NB4 (cell line): ENCODE measurements around the gene DNAJC3.
"Not testable (repeated sequence)": the region's sequence is repeated elsewhere in the genome, so short reads cannot be mapped to it uniquely, and the experiment has no call there.

Experiments used
- DNase-seq: peaks from one replicate; pipeline ENCODE4 v3.0.0; 2010; ENCODE audit warnings: low read depth
- H3K4me3 ChIP-seq: one replicate; pipeline ENCODE4 v1.5.1; 2011; ENCODE audit warnings: mild to moderate bottlenecking, low read depth, low read length, moderate library complexity
- MYC ChIP-seq: IDR thresholded peaks from 2 replicates; pipeline ENCODE4 v1.6.1; 2011; ENCODE audit warnings: low read depth, low read length
- POLR2A ChIP-seq: IDR thresholded peaks from 2 replicates; pipeline ENCODE4 v1.6.1; 2011; ENCODE audit warnings: mild to moderate bottlenecking; ENCODE audit not compliant: insufficient read length; ENCODE audit errors: extremely low read depth
- TF ChIP-seq, protein P1 (sequence below): IDR thresholded peaks from 2 replicates; pipeline ENCODE4 v1.6.1; 2011; ENCODE audit warnings: low read depth, low read length
- TF ChIP-seq, protein P2 (sequence below): IDR thresholded peaks from one replicate; pipeline ENCODE4 v1.5.1; 2012; ENCODE audit warnings: low read depth, low read length

Gene DNAJC3

DNA sequence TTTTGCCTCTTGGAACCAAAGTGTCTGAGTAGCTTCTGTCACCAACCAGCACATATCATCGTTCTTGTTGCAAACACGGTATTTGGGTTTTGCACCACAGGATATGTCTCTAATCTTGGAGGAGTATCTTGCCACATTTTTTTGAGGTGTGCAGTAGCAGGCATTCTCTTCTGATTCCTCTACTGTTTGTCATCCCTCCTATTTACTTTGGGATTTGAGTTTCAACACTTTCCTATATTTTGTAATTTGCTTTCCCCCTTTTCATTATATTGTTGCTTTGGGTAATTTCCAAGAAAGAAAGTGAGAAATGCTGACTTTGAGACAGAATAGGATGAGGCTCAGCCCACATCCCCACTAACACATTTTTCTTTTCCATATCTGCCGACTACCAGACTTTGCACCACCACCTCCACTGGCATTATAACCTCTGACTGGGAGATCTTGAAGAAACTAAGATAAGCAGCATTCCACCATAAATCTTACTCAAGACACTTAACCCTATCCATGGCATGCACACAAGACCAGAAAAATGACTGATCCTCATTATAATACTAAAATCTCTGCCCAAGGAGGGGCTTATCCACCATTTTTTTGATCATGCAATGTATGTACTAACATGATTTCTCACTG is 20.4 kb upstream of the DNAJC3 start:
- H3K4me3 ChIP-seq: no peak overlapping the region
- no peak for DNase-seq
- TF ChIP-seq MYC: no peak
- TF ChIP-seq, protein P1, sequence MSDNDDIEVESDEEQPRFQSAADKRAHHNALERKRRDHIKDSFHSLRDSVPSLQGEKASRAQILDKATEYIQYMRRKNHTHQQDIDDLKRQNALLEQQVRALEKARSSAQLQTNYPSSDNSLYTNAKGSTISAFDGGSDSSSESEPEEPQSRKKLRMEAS: no peak
- TF ChIP-seq POLR2A: no peak
- TF ChIP-seq, protein P2, sequence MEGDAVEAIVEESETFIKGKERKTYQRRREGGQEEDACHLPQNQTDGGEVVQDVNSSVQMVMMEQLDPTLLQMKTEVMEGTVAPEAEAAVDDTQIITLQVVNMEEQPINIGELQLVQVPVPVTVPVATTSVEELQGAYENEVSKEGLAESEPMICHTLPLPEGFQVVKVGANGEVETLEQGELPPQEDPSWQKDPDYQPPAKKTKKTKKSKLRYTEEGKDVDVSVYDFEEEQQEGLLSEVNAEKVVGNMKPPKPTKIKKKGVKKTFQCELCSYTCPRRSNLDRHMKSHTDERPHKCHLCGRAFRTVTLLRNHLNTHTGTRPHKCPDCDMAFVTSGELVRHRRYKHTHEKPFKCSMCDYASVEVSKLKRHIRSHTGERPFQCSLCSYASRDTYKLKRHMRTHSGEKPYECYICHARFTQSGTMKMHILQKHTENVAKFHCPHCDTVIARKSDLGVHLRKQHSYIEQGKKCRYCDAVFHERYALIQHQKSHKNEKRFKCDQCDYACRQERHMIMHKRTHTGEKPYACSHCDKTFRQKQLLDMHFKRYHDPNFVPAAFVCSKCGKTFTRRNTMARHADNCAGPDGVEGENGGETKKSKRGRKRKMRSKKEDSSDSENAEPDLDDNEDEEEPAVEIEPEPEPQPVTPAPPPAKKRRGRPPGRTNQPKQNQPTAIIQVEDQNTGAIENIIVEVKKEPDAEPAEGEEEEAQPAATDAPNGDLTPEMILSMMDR: no peak

DNA sequence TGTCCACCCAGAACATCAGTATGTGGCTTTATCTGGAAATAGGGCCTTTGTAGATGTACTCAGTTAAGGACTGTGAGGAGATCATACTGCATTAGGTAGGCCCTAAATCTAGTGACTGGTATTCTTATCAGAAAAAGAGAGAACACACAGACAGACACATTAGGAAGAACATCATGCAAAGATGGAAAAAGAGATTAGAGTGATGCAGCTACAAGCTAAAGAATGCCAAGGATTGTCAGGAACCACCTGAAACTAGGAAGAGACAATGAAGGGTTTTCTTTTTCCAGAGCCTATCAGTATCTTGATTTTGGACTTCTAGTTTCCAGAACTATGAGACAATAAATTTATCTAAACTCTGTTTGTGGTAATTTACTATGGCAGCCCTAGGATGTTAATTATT is 17.4 kb upstream of the DNAJC3 start:
- TF ChIP-seq, protein P1: no peak
- TF ChIP-seq, protein P2: no peak
- no peak for TF ChIP-seq POLR2A
- TF ChIP-seq MYC: no peak
- DNase-seq: no peak
- no peak overlapping the region for H3K4me3 ChIP-seq

DNA sequence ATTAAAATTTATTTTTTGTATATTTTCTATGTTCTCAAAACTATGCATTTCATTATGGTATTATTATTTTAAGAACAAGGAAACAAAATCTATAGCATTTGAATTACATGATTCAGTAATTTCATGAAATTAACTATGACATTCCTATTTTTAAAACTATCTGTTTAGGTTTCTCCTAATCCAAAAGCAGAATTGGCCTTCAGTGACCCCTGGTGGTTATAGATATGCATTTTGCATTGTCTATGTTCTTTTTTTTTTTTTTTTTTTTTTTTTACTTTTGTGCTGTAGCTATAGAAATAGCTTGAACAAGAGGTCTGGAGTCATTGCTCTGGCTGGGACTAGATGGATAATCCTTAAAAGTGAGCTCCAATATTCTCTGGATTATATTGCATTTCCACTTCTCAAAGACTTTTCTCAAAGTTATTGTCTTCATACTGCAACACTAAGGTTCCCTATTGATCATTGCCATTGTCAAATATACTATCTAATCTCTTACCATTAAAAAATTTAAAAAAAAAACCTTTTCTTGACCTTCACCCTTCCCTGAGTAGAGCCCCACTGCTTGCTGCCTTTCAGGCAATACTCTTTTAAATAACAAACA is 15.9 kb upstream of the DNAJC3 start:
- DNase-seq: peak; percentile 54
- TF ChIP-seq, protein P2: peak; percentile 59
- no peak for TF ChIP-seq POLR2A

GRCh38 chr13:95667235-95667634 is 9.7 kb upstream of the DNAJC3 start:
- DNase-seq, H3K4me3 ChIP-seq: not testable (repeated sequence)

More for the DNA sequence above, 15.9 kb upstream of the DNAJC3 start:
- H3K4me3 ChIP-seq: no peak overlapping the region

- TF ChIP-seq, protein P2: no peak
- TF ChIP-seq, protein P1: no peak
- TF ChIP-seq POLR2A: no peak
- TF ChIP-seq MYC: no peak
- DNase-seq: no peak
- H3K4me3 ChIP-seq: no peak overlapping the region
Measured at GRCh38 chr13:95671597-95671996, 5.3 kb upstream of the DNAJC3 start.

DNA sequence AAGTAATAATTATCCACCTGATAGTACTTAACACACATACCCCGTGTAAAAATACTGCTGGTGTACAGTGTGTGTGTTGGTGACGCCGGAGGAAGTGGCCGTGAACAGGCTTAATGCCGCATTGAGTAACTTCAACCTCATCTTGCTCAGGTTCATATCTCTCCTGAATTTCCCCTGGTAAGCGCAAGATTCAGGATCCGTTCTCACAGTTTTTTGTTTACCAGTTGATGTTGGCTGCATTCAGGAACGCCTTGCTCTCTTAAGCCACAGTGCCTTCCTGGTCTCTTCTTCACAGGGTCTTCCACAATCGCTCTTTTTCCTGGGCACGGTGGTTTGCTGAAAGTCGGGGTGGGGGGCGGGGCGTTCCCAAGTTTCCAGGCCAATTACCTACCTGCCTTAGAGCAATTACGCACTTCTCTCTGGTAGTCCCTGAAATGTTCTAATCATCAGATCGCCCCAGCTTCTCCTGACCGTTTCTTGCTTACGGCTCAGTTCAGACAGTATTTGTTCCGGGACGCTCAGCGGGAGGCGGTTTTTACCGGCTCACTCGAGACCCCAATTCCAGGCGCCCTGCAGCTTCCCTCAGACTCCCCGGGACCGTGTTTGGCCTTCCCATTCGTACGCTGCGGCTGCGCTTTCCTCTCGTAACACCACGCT is 706 bp upstream of the DNAJC3 start:
- peak; percentile 75 for DNase-seq

More for the DNA sequence above, 706 bp upstream of the DNAJC3 start:
- peak overlapping the region; percentile 80 for H3K4me3 ChIP-seq
- TF ChIP-seq MYC (no peak), POLR2A (no peak)
- TF ChIP-seq, protein P1: peak; percentile 62; the same call in 1 of the 2 replicates
- TF ChIP-seq, protein P2: no peak
